SJSA1 (cell line): ENCODE data around the gene NAA40. TPM values are rescaled to one million over a fixed set of nuclear protein-coding genes. Genes with fewer than 3 reads are reported as not detected.

Source experiments
- DNase-seq, 2 experiments: peaks; one replicate each; pipeline ENCODE4 v3.0.0-alpha.2; 2015 to 2020; ENCODE audit warnings: low spot score in 2 of 2, low read depth in 1 of 2
- H3K27ac ChIP-seq: fragments of 250-450 bp; sonication (Bioruptor Pico); 2 replicates; pipeline ENCODE4 v1.5.1; 2020; ENCODE audit warnings: mild to moderate bottlenecking, moderate library complexity
- H3K27me3 ChIP-seq: fragments of 250-450 bp; sonication (Bioruptor Pico); replicated peaks from 2 replicates; pipeline ENCODE4 v1.5.1; 2020; ENCODE audit warnings: mild to moderate bottlenecking, moderate library complexity
- H3K36me3 ChIP-seq: fragments of 250-450 bp; sonication (Bioruptor Pico); 2 replicates; pipeline ENCODE4 v1.5.1; 2020; ENCODE audit warnings: mild to moderate bottlenecking
- H3K4me1 ChIP-seq: fragments of 250-450 bp; sonication (Bioruptor Pico); replicated peaks from 2 replicates; pipeline ENCODE4 v1.6.1; 2021; ENCODE audit warnings: mild to moderate bottlenecking
- H3K4me3 ChIP-seq: fragments of 250-450 bp; sonication (Bioruptor Pico); 2 replicates; pipeline ENCODE4 v1.5.1; 2020; ENCODE audit warnings: mild to moderate bottlenecking
- H3K9me3 ChIP-seq: fragments of 250-450 bp; sonication (Bioruptor Pico); replicated peaks from 2 replicates; pipeline ENCODE4 v1.5.1; 2020; ENCODE audit warnings: mild to moderate bottlenecking
- total RNA-seq: library from RNA; depleted of rRNA; stranded (reverse); fragments of >200 nt; shearing (Covaris generic); gene quantifications from 2 replicates; pipeline ENCODE4 v1.2.3, GENCODE V29; 2014

The NAA40 gene
- total RNA-seq, 1 experiment from 2014 or later = 21.4 TPM

- peak overlapping the region; percentile 45 for H3K4me3 ChIP-seq
- no peak overlapping the region for H3K27ac ChIP-seq
- H3K9me3 ChIP-seq = peaks cover 6% of the 10 kb centered on the region; the same call in 1 of the 2 replicates
- H3K36me3 ChIP-seq = no peaks in the 10 kb centered on the region; the same call in 1 of the 2 replicates
- no peak for DNase-seq
- H3K4me1 ChIP-seq = peaks cover 27% of the 10 kb centered on the region
- H3K27me3 ChIP-seq = no peaks in the 10 kb centered on the region
Measured at GRCh38 chr11:63917692-63918506, 20.9 kb upstream of the NAA40 start.

DNA sequence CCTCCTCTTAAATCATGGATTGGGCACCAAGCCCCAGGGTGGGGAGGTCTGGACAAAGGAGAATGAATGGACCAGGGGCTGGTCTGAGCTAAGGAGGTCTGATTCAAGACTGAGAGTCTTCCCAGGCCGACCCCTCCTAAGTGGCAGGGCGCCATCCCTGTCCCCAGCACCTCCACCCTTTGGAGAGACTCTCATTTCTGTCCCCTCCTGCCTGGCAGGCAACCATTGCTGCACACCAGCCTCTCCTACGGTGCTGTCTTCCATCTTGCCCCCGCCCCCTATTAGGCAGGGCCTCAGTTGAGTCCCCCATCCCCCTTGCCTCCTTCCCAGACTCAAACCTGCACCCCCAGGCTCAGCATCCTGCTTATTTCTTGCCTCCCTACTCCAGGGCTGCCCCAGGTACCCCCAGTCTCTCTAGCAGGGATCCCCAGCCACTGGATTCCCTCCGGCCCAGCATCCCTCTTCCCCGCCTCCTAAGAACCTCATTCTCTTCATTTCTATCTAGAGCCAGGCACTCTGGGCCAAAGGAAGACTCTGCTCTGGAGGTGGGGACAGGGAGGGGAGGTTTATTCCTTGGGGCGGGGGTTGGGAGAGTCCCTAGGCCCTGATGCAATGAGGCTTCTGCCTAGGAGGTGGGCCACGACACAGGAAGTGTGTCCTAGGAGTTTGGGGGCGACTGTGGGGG is 20.2 kb upstream of the NAA40 start:
- Histone ChIP-seq H3K4me3 (no peak overlapping the region), H3K36me3 (no peaks in the 10 kb centered on the region; the same call in 1 of the 2 replicates), H3K9me3 (peaks cover 6% of the 10 kb centered on the region; the same call in 1 of the 2 replicates), H3K27ac (no peak overlapping the region), H3K4me1 (peaks cover 27% of the 10 kb centered on the region), H3K27me3 (no peaks in the 10 kb centered on the region)
- DNase-seq = no peak

DNA sequence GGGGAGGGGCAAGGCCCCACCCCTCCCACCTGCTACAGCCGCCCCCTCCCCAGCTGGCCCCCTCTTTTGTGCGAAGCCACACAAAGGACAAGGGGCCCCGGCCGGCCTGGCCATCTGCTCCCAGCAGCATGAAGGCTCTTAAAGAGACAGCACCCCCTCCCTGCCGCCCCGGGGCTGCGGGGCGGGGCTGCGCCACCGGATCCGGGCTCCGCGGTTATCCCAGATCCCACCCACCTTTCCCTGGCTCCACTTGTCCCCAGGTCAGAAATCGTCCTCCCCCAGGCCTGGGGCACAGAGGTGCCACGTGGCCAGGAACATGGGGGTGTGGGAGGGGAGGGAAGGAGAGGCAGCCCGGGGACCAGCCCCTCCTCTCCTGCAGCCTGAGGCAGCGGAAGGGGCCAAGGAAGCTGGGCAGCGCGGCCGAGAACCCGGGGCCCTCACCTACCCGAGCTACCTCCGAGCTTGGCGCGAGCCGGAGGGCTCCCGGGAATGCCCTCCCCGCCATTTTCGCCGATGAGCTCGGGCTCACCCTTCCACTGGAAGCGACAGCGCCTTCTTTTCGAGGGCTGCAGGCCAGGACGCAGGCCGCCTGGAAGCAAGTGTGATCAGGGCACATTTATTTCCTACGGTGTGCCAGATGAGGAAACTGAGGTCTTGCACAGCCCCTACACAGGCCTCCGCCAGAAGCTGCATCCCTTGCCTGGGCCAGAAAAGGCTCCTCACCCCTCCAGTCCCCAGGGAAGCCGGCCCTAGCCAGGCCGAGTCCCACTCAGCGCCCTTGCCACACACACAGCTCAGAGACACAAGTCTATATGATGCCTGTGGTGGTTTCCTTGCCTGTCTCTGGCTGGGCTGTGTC is 19.3 kb upstream of the NAA40 start:
- Histone ChIP-seq H3K27me3 (no peaks in the 10 kb centered on the region), H3K4me1 (peaks cover 27% of the 10 kb centered on the region), H3K27ac (no peak overlapping the region), H3K9me3 (peaks cover 6% of the 10 kb centered on the region; the same call in 1 of the 2 replicates), H3K4me3 (no peak overlapping the region), H3K36me3 (no peaks in the 10 kb centered on the region)
- DNase-seq = no peak

- DNase-seq = no peak
- Histone ChIP-seq H3K4me1 (peaks cover 27% of the 10 kb centered on the region), H3K27ac (no peak overlapping the region), H3K9me3 (peaks cover 6% of the 10 kb centered on the region; the same call in 1 of the 2 replicates), H3K36me3 (no peaks in the 10 kb centered on the region), H3K27me3 (no peaks in the 10 kb centered on the region), H3K4me3 (no peak overlapping the region)
Measured at GRCh38 chr11:63920126-63920938, 18.5 kb upstream of the NAA40 start.

- no peak overlapping the region for H3K4me3 ChIP-seq
- peaks cover 24% of the 10 kb centered on the region for H3K4me1 ChIP-seq
- no peak overlapping the region for H3K27ac ChIP-seq
- no peaks in the 10 kb centered on the region for H3K27me3 ChIP-seq
- H3K36me3 ChIP-seq = no peaks in the 10 kb centered on the region
- DNase-seq = no peak
- H3K9me3 ChIP-seq = peaks cover 6% of the 10 kb centered on the region; the same call in 1 of the 2 replicates
Measured at GRCh38 chr11:63920939-63921417, 17.8 kb upstream of the NAA40 start.

GRCh38 chr11:63922673-63923192 is 16.1 kb upstream of the NAA40 start:
- Histone ChIP-seq H3K4me1 (peaks cover 10% of the 10 kb centered on the region), H3K9me3 (peaks cover 6% of the 10 kb centered on the region; the same call in 1 of the 2 replicates)

DNA sequence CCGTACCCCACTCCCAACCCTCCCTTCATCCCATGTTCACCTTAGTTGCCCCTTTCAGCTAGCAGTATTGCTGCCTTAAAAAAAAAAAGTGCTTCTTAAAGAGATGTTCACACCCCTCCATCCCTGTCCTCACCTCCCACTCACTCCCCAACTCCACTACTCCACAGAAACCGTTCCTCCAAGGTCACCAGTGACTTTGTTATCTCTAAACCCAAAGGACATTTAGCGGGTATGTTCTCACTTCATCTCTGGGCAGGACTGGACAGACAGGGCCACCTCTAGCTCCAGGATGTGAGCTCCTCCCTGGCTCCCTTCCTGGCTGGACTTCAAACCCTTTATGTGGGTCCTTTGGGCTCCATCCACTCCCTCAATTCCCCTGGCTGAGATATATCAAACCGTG is 15.5 kb upstream of the NAA40 start:
- Histone ChIP-seq H3K27me3 (no peaks in the 10 kb centered on the region), H3K4me1 (peaks cover 4% of the 10 kb centered on the region), H3K4me3 (no peak overlapping the region), H3K27ac (no peak overlapping the region), H3K9me3 (peaks cover 6% of the 10 kb centered on the region; the same call in 1 of the 2 replicates), H3K36me3 (no peaks in the 10 kb centered on the region)
- DNase-seq = no peak

More at GRCh38 chr11:63922673-63923192, 16.1 kb upstream of the NAA40 start:
- H3K27me3 ChIP-seq = no peaks in the 10 kb centered on the region
- no peaks in the 10 kb centered on the region for H3K36me3 ChIP-seq
- H3K4me3 ChIP-seq = no peak overlapping the region
- no peak for DNase-seq
- H3K27ac ChIP-seq = no peak overlapping the region

DNA sequence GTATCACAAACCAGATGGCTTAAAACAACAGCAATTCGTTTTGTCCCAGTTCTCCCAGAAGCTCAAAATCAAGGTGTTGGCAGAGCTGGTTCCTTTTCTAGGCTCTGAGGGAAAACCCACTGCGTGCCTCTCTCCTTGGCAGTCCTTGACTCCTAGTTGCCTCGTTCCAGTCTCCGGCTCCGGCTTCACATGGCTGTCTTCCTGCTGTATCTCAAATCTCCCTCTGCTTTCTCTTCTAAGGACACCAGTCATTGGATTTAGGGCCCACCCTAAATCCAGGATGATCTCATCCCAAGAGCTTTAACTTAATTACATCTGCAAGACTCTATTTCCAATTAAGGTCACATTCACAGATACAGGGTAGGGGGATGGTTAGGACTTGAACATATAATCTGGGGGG is 9.2 kb upstream of the NAA40 start:
- Histone ChIP-seq H3K9me3 (no peaks in the 10 kb centered on the region), H3K27me3 (no peaks in the 10 kb centered on the region)
- DNase-seq = no peak

GRCh38 chr11:63931045-63931444 is 7.8 kb upstream of the NAA40 start:
- H3K4me1 ChIP-seq = peaks cover 20% of the 10 kb centered on the region
- H3K27me3 ChIP-seq = no peaks in the 10 kb centered on the region
- DNase-seq = no peak
- H3K9me3 ChIP-seq = no peaks in the 10 kb centered on the region
- H3K27ac ChIP-seq = no peak overlapping the region
- no peaks in the 10 kb centered on the region for H3K36me3 ChIP-seq
- H3K4me3 ChIP-seq = no peak overlapping the region

More for the DNA sequence above, 9.2 kb upstream of the NAA40 start:
- H3K27ac ChIP-seq = no peak overlapping the region
- peaks cover 16% of the 10 kb centered on the region for H3K4me1 ChIP-seq
- H3K4me3 ChIP-seq = no peak overlapping the region
- H3K36me3 ChIP-seq = no peaks in the 10 kb centered on the region

- Histone ChIP-seq H3K36me3 (no peaks in the 10 kb centered on the region), H3K9me3 (no peaks in the 10 kb centered on the region), H3K27me3 (no peaks in the 10 kb centered on the region), H3K27ac (no peak overlapping the region), H3K4me3 (no peak overlapping the region), H3K4me1 (peaks cover 20% of the 10 kb centered on the region)
- no peak for DNase-seq
Measured at GRCh38 chr11:63931876-63932275, 6.9 kb upstream of the NAA40 start.

DNA sequence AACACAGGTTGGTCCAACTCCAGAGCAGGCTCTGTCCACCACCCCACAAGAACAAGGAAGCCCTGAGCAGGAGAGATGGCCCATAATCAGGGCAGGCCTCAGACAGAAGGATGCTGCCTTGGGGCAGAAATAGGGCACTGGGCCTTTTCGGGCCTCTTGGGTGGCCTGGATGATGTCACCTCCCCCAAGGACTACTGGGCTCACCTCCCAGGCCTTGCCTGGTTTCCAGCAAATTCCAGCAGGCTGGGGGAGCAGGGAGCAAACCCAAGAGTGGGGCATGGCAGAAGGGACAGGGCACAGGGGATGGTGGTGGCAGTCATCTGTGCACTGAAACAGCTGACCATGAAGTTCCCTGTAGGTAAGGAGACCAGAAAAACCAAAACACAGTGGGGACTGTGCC is 5.3 kb upstream of the NAA40 start:
- H3K9me3 ChIP-seq = no peaks in the 10 kb centered on the region
- H3K4me1 ChIP-seq = peaks cover 26% of the 10 kb centered on the region
- H3K27me3 ChIP-seq = no peaks in the 10 kb centered on the region
- peak; percentile 58 to 81 for DNase-seq
- no peak overlapping the region for H3K4me3 ChIP-seq
- no peaks in the 10 kb centered on the region for H3K36me3 ChIP-seq
- 0 out of 2 replicates have a peak overlapping the region, but pooled peaks have one; percentile 6 for H3K27ac ChIP-seq

DNA sequence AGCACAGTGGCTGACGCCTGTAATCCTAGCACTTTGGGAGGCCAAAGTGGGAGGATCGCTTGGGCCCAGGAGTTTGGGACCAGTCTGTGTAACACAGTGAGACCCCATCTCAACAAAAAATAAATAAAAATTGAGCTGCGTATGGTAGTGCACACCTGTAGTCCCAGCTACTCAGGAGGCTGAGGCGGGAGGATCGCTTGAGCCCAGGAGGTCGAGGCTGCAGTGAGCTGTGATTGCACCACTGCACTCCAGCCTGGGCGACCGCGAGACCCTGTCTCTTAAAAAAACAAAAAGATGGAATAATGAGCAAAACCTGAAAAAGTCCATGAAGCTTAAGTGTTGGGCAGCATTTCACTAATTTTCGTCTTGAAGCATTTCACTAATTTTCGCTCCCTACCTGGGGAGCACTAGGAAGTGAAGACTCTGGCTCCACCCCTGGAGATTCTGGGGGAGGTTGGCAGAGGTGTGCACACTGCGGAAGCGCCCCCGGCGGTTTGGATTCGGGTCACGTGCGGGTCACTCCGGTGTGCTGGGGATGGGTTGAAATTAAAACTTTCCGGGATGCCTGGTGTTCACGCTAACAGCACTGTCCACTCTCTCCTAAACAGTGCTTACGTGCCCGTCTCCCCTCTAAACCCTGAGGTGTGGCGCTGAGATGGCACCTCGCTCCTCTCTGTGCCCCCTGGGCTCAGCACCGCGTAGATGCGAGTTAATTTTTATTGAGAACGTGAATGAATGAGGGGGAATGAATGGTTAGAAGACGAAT is 906 bp upstream of the NAA40 start:
- no peaks in the 10 kb centered on the region for H3K27me3 ChIP-seq
- no peak overlapping the region for H3K27ac ChIP-seq
- peaks cover 16% of the 10 kb centered on the region for H3K36me3 ChIP-seq
- peak overlapping the region; percentile 60 for H3K4me3 ChIP-seq
- peaks cover 30% of the 10 kb centered on the region for H3K4me1 ChIP-seq
- no peak for DNase-seq
- no peaks in the 10 kb centered on the region for H3K9me3 ChIP-seq
